ENCODE measurements around the gene CMSS1.

DNA sequence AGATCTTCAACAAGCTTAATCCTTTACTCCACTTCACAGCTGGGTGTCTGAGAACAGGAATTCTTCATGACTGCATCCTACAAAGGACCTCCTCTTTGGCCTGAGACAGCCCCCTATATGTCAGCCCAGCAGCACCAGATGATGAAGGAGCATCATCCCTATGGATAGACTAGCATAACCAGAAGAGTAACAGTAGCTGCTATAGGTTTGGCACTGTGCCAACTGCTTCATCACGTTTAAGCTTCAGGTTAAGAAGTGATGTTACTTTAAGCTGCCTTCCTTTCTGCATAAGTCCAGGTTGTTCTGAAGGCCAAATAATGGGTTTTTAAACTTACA, 50.6 kb downstream of the CMSS1 start:
- TF ChIP-seq, protein P1, sequence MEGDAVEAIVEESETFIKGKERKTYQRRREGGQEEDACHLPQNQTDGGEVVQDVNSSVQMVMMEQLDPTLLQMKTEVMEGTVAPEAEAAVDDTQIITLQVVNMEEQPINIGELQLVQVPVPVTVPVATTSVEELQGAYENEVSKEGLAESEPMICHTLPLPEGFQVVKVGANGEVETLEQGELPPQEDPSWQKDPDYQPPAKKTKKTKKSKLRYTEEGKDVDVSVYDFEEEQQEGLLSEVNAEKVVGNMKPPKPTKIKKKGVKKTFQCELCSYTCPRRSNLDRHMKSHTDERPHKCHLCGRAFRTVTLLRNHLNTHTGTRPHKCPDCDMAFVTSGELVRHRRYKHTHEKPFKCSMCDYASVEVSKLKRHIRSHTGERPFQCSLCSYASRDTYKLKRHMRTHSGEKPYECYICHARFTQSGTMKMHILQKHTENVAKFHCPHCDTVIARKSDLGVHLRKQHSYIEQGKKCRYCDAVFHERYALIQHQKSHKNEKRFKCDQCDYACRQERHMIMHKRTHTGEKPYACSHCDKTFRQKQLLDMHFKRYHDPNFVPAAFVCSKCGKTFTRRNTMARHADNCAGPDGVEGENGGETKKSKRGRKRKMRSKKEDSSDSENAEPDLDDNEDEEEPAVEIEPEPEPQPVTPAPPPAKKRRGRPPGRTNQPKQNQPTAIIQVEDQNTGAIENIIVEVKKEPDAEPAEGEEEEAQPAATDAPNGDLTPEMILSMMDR (IDR thresholded peaks at IDR 0.05): no peak
- TF ChIP-seq POLR2A (IDR thresholded peaks at IDR 0.05): no peak
- TF ChIP-seq EP300 (IDR thresholded peaks at IDR 0.05): no peak
